AG09309 (cell line): ENCODE measurements around the gene PKMYT1.

Experiments used
- DNase-seq: peaks from one replicate; pipeline ENCODE4 v3.0.0-alpha.2; 2010; ENCODE audit warnings: low read depth
- H3K4me3 ChIP-seq: 2 replicates; pipeline ENCODE4 v1.5.1; 2011; ENCODE audit warnings: mild to moderate bottlenecking, low read depth, low read length, moderate library complexity; ENCODE audit not compliant: control insufficient read depth
- CTCF ChIP-seq: IDR thresholded peaks from 2 replicates; pipeline ENCODE4 v1.5.1; 2011; ENCODE audit warnings: mild to moderate bottlenecking, low read depth, low read length, inconsistent platforms; ENCODE audit not compliant: insufficient read depth, control insufficient read depth; ENCODE audit errors: missing control alignments

Gene PKMYT1

GRCh38 chr16:2954656-2955381 is 25.4 kb downstream of the PKMYT1 start:
- DNase-seq, result no peak
- TF ChIP-seq CTCF, result no peak
- H3K4me3 ChIP-seq, result no peak overlapping the region

- TF ChIP-seq CTCF, result no peak
- no peak overlapping the region for H3K4me3 ChIP-seq
- no peak for DNase-seq
Observed at GRCh38 chr16:2953706-2954627, 26.3 kb downstream of the PKMYT1 start.

- H3K4me3 ChIP-seq, result no peak overlapping the region
- DNase-seq, result no peak
- no peak for TF ChIP-seq CTCF
Observed at GRCh38 chr16:2952679-2953078, 27.6 kb downstream of the PKMYT1 start.

GRCh38 chr16:2950773-2951172 is 29.5 kb downstream of the PKMYT1 start:
- no peak overlapping the region for H3K4me3 ChIP-seq
- no peak for TF ChIP-seq CTCF
- no peak for DNase-seq

- no peak for DNase-seq
- no peak overlapping the region for H3K4me3 ChIP-seq
- TF ChIP-seq CTCF, result no peak
Observed at GRCh38 chr16:2950353-2950724, 29.9 kb downstream of the PKMYT1 start.

GRCh38 chr16:2949705-2950352 is 30.4 kb downstream of the PKMYT1 start:
- no peak for TF ChIP-seq CTCF
- DNase-seq, result no peak
- H3K4me3 ChIP-seq, result no peak overlapping the region
